Stimulated activated naive CD4-positive, alpha-beta T cell (primary cell): Measurements from ENCODE around the gene DPM3.
"Not testable (repeated sequence)": the region's sequence is repeated elsewhere in the genome, so short reads cannot be mapped to it uniquely, and the experiment has no call there.

Experiments
- DNase-seq, 6 experiments: peaks; one replicate each; lab custom pipeline; 2025; lab: John Stamatoyannopoulos, UW

The DPM3 gene

GRCh38 chr1:155175281-155175926, 35.1 kb upstream of the DPM3 start:
- no peak for DNase-seq

- peak; percentile 29 to 57 (median 44) for DNase-seq
Measured at GRCh38 chr1:155174324-155175280, 34.3 kb upstream of the DPM3 start.

DNA sequence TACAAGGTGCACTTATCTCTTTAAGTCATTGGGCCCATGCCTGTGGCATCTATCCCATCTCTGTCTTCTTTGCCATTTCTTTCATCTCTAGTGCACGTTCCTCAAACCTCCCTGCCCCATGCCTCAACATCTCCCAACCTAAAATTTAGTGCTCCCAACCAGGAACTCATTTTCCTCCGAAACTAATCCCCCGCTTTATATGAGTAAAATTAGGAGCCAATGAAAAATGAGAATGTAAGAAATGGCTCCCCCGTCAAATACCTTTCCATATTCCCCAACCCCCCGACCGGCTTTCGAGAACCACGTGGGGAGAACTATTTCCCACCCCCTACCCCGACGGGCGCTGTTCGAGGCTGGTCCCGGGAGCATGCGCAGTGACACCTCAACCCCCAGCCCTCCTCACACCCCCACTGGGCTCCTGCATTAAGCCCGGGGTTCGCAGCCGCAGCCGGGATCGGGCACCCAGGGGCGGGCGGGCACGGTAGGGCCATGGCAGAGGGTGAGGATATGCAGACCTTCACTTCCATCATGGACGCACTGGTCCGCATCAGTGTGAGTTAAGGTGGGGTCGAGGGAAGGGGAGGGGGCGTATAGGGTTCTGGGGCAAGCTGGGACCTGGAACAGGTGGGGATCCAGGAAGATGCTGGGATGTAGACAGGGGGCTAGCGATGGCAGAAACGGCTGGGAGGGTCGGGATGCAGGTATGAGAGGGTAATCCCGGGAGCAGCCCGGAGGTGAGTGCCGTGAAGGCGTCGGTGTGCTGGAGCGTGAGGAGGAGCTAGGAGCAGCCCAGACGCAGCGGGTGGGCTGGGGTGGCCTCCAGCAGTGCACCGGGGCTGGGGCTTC, 33.4 kb upstream of the DPM3 start, which contains the start of gene TRIM46:
Gene TRIM46 (plus strand): TSS at position 372 of the 846 bp plus-strand sequence. CDS start 118 bp downstream, at position 490.
- peak in 5 of 6 experiments; percentile 42 to 59 (median 47) for DNase-seq

GRCh38 chr1:155172732-155173477, 32.6 kb upstream of the DPM3 start, which contains the start of gene KRTCAP2:
TSS of gene KRTCAP2 (minus strand) at chr1:155173304. CDS start at chr1:155173224, 80 bp downstream.
- DNase-seq = peak; percentile 86 to 94 (median 91)

GRCh38 chr1:155171836-155172731, 31.8 kb upstream of the DPM3 start:
- no peak for DNase-seq

- DNase-seq = no peak
Measured at GRCh38 chr1:155170806-155171205, 30.5 kb upstream of the DPM3 start.

- no peak for DNase-seq
Measured at GRCh38 chr1:155170101-155170785, 29.9 kb upstream of the DPM3 start.

DNA sequence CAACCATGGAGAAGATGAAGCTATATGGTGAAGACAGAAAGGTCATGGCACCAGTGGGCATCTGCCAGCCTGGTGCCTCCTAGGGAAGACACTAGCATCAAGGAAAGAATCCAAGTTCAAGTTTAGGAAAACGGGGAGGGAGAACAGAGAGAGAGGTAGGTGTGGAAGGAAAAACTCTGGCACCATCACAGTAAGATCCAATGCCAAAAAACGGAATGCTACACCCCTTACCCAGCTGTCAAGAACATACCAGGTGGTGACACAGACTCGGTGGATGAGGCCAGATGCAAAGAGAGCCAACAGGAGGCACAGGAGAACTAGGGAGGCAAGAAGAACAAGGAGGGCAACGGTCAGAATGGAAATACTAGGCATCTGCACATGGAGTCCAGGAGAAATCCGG, 29.2 kb upstream of the DPM3 start:
- DNase-seq = no peak

GRCh38 chr1:155168456-155169210, 28.3 kb upstream of the DPM3 start:
- DNase-seq = no peak

DNA sequence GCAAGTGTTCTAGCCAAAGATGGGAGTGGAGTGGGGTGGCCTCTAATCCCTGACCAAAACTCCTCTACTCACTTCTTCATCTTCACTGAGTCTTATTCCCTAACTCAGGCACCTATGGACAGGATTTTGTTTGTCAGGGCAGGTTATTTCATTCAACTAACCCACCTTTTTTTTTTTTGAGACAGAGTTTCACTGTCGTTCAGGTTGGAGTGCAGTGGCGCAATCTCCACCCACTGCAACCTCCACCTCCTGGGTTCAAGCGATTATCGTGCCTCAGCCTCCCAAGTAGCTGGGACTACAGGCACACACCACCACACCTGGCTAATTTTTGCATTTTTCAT, 27.7 kb upstream of the DPM3 start:
- DNase-seq = not testable (repeated sequence)

GRCh38 chr1:155167166-155168104, 27.1 kb upstream of the DPM3 start:
- peak; percentile 62 to 88 (median 78) for DNase-seq

- no peak for DNase-seq
Measured at GRCh38 chr1:155166471-155167165, 26.3 kb upstream of the DPM3 start.

- no peak for DNase-seq
Measured at GRCh38 chr1:155166051-155166470, 25.7 kb upstream of the DPM3 start.

GRCh38 chr1:155164625-155165024, 24.3 kb upstream of the DPM3 start:
- not testable (repeated sequence) for DNase-seq

- DNase-seq = not testable (repeated sequence)
Measured at GRCh38 chr1:155163785-155164184, 23.5 kb upstream of the DPM3 start.

GRCh38 chr1:155162631-155163030, 22.3 kb upstream of the DPM3 start:
- not testable (repeated sequence) for DNase-seq

DNA sequence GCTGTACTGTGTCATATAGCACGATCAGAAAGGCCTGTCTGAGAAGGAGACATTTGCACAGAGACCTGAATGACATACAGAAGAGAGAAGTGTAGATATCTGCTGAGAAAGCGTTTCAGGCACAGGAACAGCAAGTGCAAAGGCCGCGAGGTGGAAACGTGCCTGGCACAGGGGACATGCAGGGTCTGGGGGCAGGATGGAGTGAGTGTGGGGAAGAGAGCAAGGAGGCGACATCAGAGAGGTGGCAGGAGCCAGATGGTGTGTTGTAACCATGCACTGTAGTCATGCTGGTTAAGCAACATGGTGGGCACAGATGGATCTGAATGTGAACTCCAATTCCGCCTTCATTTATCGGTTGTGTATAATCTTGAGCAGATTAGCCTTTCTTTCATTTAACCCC, 19.8 kb upstream of the DPM3 start:
- no peak for DNase-seq
